Measurements from ENCODE around the gene KRTAP5-3. TPM values are rescaled to one million over a fixed set of nuclear protein-coding genes. Genes with fewer than 3 reads are reported as not detected.
"Not testable (repeated sequence)": the region's sequence is repeated elsewhere in the genome, so short reads cannot be mapped to it uniquely, and the experiment has no call there.

Gene KRTAP5-3
- polyA plus RNA-seq, 1 donor from 2014 or later = not detected

DNA sequence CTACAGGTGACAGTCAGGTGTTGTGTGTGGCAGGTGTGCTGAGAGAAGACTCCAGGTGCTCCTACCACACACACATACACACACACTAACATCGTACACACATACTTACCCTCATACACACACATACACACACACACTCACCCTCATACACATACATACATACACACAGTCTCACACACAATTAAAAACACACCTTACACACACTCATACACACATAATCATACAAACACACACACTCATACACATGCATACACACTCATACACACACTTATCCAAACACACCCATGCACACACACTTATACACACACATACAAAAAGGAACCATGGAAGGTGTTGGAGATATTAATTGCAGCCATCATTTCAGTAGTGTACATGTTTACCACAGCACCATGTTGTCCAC lies 4.6 kb downstream of the KRTAP5-3 start:
- H3K9ac ChIP-seq (ENCODE audit: low read length) = no peak overlapping the region
- H4K20me1 ChIP-seq (ENCODE audit: insufficient read depth) = no peaks in the 10 kb centered on the region
- H3K4me2 ChIP-seq (ENCODE audit: low read length) = no peak overlapping the region
- H3K9me2 ChIP-seq (ENCODE audit: insufficient read depth, low read length) = no peaks in the 10 kb centered on the region
- no peak overlapping the region for H3K27ac ChIP-seq (ENCODE audit: low read length)
- no peak overlapping the region for H2AFZ ChIP-seq (ENCODE audit: low read depth, low read length)
- H3K79me2 ChIP-seq (replicated peaks; ENCODE audit: insufficient read depth, low read length) = no peaks in the 10 kb centered on the region
- TF ChIP-seq, protein P1, sequence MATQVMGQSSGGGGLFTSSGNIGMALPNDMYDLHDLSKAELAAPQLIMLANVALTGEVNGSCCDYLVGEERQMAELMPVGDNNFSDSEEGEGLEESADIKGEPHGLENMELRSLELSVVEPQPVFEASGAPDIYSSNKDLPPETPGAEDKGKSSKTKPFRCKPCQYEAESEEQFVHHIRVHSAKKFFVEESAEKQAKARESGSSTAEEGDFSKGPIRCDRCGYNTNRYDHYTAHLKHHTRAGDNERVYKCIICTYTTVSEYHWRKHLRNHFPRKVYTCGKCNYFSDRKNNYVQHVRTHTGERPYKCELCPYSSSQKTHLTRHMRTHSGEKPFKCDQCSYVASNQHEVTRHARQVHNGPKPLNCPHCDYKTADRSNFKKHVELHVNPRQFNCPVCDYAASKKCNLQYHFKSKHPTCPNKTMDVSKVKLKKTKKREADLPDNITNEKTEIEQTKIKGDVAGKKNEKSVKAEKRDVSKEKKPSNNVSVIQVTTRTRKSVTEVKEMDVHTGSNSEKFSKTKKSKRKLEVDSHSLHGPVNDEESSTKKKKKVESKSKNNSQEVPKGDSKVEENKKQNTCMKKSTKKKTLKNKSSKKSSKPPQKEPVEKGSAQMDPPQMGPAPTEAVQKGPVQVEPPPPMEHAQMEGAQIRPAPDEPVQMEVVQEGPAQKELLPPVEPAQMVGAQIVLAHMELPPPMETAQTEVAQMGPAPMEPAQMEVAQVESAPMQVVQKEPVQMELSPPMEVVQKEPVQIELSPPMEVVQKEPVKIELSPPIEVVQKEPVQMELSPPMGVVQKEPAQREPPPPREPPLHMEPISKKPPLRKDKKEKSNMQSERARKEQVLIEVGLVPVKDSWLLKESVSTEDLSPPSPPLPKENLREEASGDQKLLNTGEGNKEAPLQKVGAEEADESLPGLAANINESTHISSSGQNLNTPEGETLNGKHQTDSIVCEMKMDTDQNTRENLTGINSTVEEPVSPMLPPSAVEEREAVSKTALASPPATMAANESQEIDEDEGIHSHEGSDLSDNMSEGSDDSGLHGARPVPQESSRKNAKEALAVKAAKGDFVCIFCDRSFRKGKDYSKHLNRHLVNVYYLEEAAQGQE (IDR thresholded peaks at IDR 0.05; ENCODE audit: borderline replicate concordance) = no peak
- TF ChIP-seq POLR2AphosphoS5 (IDR thresholded peaks at IDR 0.05) = no peak
- TF ChIP-seq EP300 (conservative IDR thresholded peaks at IDR 0.05; ENCODE audit: poor library complexity, severe bottlenecking) = no peak
- TF ChIP-seq SMC3 (conservative IDR thresholded peaks at IDR 0.05; ENCODE audit: poor library complexity) = no peak
- TF ChIP-seq MXI1 (conservative IDR thresholded peaks at IDR 0.05; ENCODE audit: poor library complexity, severe bottlenecking) = no peak
- TF ChIP-seq TAF1 (IDR thresholded peaks at IDR 0.05; ENCODE audit: low read depth) = no peak
- TF ChIP-seq, protein P2, sequence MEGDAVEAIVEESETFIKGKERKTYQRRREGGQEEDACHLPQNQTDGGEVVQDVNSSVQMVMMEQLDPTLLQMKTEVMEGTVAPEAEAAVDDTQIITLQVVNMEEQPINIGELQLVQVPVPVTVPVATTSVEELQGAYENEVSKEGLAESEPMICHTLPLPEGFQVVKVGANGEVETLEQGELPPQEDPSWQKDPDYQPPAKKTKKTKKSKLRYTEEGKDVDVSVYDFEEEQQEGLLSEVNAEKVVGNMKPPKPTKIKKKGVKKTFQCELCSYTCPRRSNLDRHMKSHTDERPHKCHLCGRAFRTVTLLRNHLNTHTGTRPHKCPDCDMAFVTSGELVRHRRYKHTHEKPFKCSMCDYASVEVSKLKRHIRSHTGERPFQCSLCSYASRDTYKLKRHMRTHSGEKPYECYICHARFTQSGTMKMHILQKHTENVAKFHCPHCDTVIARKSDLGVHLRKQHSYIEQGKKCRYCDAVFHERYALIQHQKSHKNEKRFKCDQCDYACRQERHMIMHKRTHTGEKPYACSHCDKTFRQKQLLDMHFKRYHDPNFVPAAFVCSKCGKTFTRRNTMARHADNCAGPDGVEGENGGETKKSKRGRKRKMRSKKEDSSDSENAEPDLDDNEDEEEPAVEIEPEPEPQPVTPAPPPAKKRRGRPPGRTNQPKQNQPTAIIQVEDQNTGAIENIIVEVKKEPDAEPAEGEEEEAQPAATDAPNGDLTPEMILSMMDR (IDR thresholded peaks at IDR 0.05; ENCODE audit: poor library complexity, severe bottlenecking) = no peak
- TF ChIP-seq EZH2 (IDR thresholded peaks at IDR 0.05; ENCODE audit: borderline replicate concordance, insufficient read depth, low read length, poor library complexity, severe bottlenecking) = no peak
- TF ChIP-seq RAD21 (conservative IDR thresholded peaks at IDR 0.05) = no peak
- H3K27me3 ChIP-seq (ENCODE audit: insufficient read depth, low read depth, low read length) = no peaks in the 10 kb centered on the region
- no peak overlapping the region for H3K4me3 ChIP-seq (ENCODE audit: low read length)
- no peaks in the 10 kb centered on the region for H3K36me3 ChIP-seq (ENCODE audit: insufficient read depth, low read length)
- no peaks in the 10 kb centered on the region for H3K9me3 ChIP-seq (ENCODE audit: low read length)
- no peaks in the 10 kb centered on the region for H3F3A ChIP-seq (ENCODE audit: insufficient read depth, low read length, poor library complexity, severe bottlenecking)

DNA sequence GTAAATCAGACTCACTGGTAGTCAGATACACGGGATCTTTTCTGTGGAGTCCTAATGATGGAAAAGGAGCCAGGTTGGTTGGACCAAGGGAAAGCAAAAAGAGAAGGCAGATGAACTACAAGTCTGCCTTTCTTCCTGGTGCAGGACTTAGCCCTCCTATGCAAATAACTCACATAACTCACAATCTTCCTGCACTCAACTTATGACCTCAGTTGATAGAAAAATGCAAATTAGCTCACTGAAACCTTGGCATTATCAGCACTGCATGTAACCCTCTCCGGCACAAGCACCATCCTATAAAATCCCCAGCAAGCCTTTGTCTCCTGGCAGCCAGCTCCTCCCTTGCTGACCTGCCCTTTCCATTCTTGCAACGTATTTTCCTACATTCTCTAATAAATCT lies 6.6 kb downstream of the KRTAP5-3 start:
- H3F3A ChIP-seq (ENCODE audit: insufficient read depth, low read length, poor library complexity, severe bottlenecking); H3K4me3 ChIP-seq (ENCODE audit: low read length); H3K27me3 ChIP-seq (ENCODE audit: insufficient read depth, low read depth, low read length); H3K36me3 ChIP-seq (ENCODE audit: insufficient read depth, low read length); H2AFZ ChIP-seq (ENCODE audit: low read depth, low read length); H3K27ac ChIP-seq (ENCODE audit: low read length); H3K4me2 ChIP-seq (ENCODE audit: low read length); H3K79me2 ChIP-seq (replicated peaks; ENCODE audit: insufficient read depth, low read length); H3K9me2 ChIP-seq (ENCODE audit: insufficient read depth, low read length); H3K9ac ChIP-seq (ENCODE audit: low read length); H4K20me1 ChIP-seq (ENCODE audit: insufficient read depth); H3K9me3 ChIP-seq (ENCODE audit: low read length): not testable (repeated sequence)

DNA sequence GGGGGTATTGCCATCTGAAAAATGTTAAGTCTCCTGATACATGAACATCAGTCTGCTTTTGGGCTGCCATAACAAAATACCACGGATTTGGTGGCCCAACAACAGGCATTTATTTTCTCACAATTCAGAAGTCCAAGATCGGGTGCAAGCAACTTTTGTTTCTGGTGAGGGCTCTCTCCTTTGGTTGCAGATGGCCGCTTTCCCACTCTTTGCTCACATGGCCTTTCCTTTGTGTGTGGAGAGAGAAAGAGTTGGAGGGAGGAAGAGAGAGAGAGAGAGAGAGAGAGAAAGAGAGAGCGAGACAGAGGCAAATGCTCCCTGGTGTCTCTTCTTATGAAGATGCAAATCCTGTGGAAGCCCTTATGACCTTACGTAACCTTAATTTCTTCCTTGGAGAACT lies 7.6 kb downstream of the KRTAP5-3 start:
- Histone ChIP-seq H3K36me3 (ENCODE audit: insufficient read depth, low read length) (no peaks in the 10 kb centered on the region), H3K27me3 (ENCODE audit: insufficient read depth, low read depth, low read length) (no peaks in the 10 kb centered on the region), H3K4me3 (ENCODE audit: low read length) (no peak overlapping the region), H3K9ac (ENCODE audit: low read length) (no peak overlapping the region), H3K4me2 (ENCODE audit: low read length) (no peak overlapping the region), H3K27ac (ENCODE audit: low read length) (no peak overlapping the region), H4K20me1 (ENCODE audit: insufficient read depth) (no peaks in the 10 kb centered on the region), H3F3A (ENCODE audit: insufficient read depth, low read length, poor library complexity, severe bottlenecking) (no peaks in the 10 kb centered on the region), H3K9me2 (ENCODE audit: insufficient read depth, low read length) (no peaks in the 10 kb centered on the region), H3K79me2 (replicated peaks; ENCODE audit: insufficient read depth, low read length) (no peaks in the 10 kb centered on the region), H3K9me3 (ENCODE audit: low read length) (no peaks in the 10 kb centered on the region), H2AFZ (ENCODE audit: low read depth, low read length) (no peak overlapping the region)
- TF ChIP-seq EP300 (conservative IDR thresholded peaks at IDR 0.05; ENCODE audit: poor library complexity, severe bottlenecking) = no peak
- no peak for TF ChIP-seq POLR2AphosphoS5 (IDR thresholded peaks at IDR 0.05)
